ENCODE data around the gene PDZRN3. TPM values are rescaled to one million over a fixed set of nuclear protein-coding genes. Genes with fewer than 3 reads are reported as not detected.

PDZRN3 gene
- total RNA-seq (ENCODE audit: unreplicated experiment): 21.9 TPM
- long read RNA-seq, partial matches to known transcripts: 0 of 1 reads
- long read RNA-seq, other reads (novel, unspliced or antisense): 1 of 1 reads

DNA sequence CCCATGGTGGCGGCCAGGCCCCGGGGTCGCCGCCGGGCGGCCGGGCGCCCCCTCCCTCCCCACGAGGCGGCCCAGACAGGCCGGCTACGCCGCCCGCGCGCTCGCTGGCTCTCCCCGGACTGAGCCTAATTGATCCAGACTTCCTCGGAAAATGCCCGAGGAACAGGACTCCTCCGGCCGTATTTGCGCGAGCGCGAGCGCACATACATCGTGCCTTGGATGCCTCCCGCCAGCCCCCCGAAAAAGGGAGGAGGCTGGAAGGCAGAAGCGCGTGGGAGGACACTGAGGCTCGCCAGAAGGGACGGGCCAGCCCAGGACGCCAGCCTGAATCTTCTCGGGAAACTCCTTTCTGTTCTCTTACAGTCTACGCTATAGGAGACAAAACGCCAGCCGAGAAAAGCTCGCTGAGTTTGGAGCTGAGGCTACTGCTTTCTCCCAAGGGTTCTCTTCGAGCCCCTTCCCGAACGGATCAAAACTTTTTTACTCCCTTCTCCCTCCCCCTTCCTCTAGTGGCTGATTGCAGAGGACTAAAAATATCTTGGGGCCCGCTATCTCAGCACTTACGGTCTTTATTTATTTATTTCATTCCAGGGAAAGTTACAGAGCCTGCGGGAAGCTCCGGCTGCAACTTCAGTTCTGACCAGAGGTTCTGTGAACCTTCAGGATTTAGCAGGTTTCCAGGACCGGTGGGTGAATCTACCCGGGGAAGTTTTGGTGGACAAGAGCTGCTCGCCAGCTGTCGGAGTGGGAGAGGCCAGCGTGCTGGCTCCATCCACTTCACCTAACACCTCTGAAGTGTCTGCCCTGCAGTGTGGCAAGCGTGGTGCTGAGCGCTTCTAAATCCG is at the start of gene PDZRN3:
TSS of gene PDZRN3 (minus strand) at position 121 of the 845 bp plus-strand sequence.
- DNase-seq: peak; percentile 76
- Mint-ChIP-seq H3K4me1 (ENCODE audit: low read depth, unreplicated experiment) (peaks cover 36% of the 10 kb centered on the region), H3K27me3 (ENCODE audit: unreplicated experiment) (peaks cover 4% of the 10 kb centered on the region), H3K27ac (ENCODE audit: unreplicated experiment) (peak within 1 kb of the TSS; percentile 85), H3K36me3 (ENCODE audit: unreplicated experiment) (no peaks in the 10 kb centered on the region), H3K9me3 (ENCODE audit: unreplicated experiment) (peaks cover 24% of the 10 kb centered on the region), H3K4me3 (ENCODE audit: unreplicated experiment) (peak within 1 kb of the TSS; percentile 92)
- TF ChIP-seq, protein P1, sequence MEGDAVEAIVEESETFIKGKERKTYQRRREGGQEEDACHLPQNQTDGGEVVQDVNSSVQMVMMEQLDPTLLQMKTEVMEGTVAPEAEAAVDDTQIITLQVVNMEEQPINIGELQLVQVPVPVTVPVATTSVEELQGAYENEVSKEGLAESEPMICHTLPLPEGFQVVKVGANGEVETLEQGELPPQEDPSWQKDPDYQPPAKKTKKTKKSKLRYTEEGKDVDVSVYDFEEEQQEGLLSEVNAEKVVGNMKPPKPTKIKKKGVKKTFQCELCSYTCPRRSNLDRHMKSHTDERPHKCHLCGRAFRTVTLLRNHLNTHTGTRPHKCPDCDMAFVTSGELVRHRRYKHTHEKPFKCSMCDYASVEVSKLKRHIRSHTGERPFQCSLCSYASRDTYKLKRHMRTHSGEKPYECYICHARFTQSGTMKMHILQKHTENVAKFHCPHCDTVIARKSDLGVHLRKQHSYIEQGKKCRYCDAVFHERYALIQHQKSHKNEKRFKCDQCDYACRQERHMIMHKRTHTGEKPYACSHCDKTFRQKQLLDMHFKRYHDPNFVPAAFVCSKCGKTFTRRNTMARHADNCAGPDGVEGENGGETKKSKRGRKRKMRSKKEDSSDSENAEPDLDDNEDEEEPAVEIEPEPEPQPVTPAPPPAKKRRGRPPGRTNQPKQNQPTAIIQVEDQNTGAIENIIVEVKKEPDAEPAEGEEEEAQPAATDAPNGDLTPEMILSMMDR (IDR thresholded peaks at IDR 0.05; ENCODE audit: partially characterized antibody, unreplicated experiment): no peak

DNA sequence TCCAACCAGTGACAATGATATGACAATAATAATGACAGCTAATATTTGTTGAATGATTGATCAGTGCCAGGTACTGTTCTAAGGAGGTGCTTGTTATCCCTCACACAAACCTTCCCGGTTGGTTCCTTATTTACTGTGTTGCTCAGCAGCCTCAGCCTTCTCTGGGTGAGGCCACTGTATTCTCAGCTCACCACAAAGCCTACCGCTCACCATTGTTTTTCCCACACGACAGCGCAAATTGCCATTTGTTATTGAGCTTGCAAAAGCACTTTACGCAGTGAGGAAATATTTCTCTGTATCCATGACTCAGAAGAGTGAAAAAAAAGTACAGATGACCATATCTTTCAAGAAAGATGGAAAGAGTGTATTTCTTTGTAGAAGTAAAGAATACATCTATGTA is 49.5 kb upstream of the PDZRN3 start:
- no peak for DNase-seq
- TF ChIP-seq, protein P1 (IDR thresholded peaks at IDR 0.05; ENCODE audit: partially characterized antibody, unreplicated experiment): no peak
- H3K4me1 Mint-ChIP-seq (ENCODE audit: low read depth, unreplicated experiment): peaks cover 6% of the 10 kb centered on the region
- no peak overlapping the region for H3K27ac Mint-ChIP-seq (ENCODE audit: unreplicated experiment)
- no peaks in the 10 kb centered on the region for H3K36me3 Mint-ChIP-seq (ENCODE audit: unreplicated experiment)
- peaks cover 2% of the 10 kb centered on the region for H3K27me3 Mint-ChIP-seq (ENCODE audit: unreplicated experiment)
- no peak overlapping the region for H3K4me3 Mint-ChIP-seq (ENCODE audit: unreplicated experiment)
- H3K9me3 Mint-ChIP-seq (ENCODE audit: unreplicated experiment): no peaks in the 10 kb centered on the region

DNA sequence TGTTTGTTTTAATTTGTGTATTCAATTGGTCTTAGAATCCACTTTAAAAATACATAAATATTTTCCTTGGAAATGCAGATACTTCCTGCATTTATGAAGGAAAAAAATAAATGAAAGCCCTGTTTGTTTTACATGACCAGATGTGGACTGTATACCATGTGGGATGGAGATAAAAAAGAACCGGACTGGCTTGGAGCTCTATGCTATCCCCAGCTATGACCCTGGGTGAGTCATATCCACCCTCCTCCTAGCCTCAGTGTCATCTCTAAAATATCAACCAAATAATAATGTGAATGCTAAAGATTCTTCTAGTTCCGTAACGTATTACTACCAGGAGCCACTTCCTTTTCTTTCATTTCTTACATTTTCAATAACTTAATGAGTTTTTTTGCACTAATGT is 44.5 kb upstream of the PDZRN3 start:
- Mint-ChIP-seq H3K36me3 (ENCODE audit: unreplicated experiment) (no peaks in the 10 kb centered on the region), H3K27me3 (ENCODE audit: unreplicated experiment) (peaks cover 2% of the 10 kb centered on the region), H3K9me3 (ENCODE audit: unreplicated experiment) (no peaks in the 10 kb centered on the region), H3K4me3 (ENCODE audit: unreplicated experiment) (no peak overlapping the region), H3K27ac (ENCODE audit: unreplicated experiment) (no peak overlapping the region), H3K4me1 (ENCODE audit: low read depth, unreplicated experiment) (peaks cover 3% of the 10 kb centered on the region)
- DNase-seq: no peak
- TF ChIP-seq, protein P1 (IDR thresholded peaks at IDR 0.05; ENCODE audit: partially characterized antibody, unreplicated experiment): no peak

DNA sequence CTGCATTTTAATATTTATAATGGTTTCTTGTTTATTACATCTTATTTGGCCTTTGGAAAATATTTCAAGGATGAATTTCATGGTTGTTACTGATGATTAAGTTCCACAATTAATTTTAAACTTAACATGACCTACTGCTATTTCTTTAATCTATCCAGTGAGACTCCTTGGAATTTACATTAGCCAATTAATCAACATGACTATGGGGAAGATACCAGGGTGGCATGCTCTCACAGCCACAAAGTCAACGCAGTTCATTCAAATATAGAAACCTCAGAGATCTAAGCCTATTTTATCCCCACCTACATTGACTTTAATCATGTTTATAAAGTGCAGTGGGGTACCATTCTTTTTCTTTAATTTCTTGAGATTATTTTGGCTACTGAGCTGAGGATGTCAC is 43.6 kb upstream of the PDZRN3 start:
- Mint-ChIP-seq H3K27me3 (ENCODE audit: unreplicated experiment) (peaks cover 2% of the 10 kb centered on the region), H3K27ac (ENCODE audit: unreplicated experiment) (no peak overlapping the region), H3K4me1 (ENCODE audit: low read depth, unreplicated experiment) (no peaks in the 10 kb centered on the region), H3K36me3 (ENCODE audit: unreplicated experiment) (no peaks in the 10 kb centered on the region), H3K9me3 (ENCODE audit: unreplicated experiment) (no peaks in the 10 kb centered on the region), H3K4me3 (ENCODE audit: unreplicated experiment) (no peak overlapping the region)
- no peak for DNase-seq
- TF ChIP-seq, protein P1 (IDR thresholded peaks at IDR 0.05; ENCODE audit: partially characterized antibody, unreplicated experiment): no peak

DNA sequence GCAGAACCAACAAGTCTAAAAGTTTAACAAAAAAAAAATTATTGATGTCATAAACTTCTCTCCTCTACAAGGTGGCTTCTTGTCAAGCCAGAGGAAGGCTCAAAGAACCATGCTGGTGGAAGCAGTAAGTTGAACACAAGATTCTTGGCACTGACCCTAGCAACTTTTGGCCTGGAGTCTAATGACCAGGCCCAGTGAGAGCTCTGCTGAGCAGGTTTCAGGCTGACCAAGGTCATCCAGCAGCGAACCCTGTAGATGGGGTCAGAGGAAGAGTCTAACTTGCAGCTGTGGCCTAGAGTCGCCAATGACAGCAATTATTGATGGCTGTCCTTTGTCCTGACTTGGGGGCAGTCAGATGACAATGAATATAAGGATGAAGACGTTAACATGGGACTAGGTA is 43.1 kb upstream of the PDZRN3 start:
- TF ChIP-seq, protein P1 (IDR thresholded peaks at IDR 0.05; ENCODE audit: partially characterized antibody, unreplicated experiment): no peak
- no peaks in the 10 kb centered on the region for H3K4me1 Mint-ChIP-seq (ENCODE audit: low read depth, unreplicated experiment)
- DNase-seq: no peak
- no peak overlapping the region for H3K27ac Mint-ChIP-seq (ENCODE audit: unreplicated experiment)
- H3K27me3 Mint-ChIP-seq (ENCODE audit: unreplicated experiment): peaks cover 2% of the 10 kb centered on the region
- H3K4me3 Mint-ChIP-seq (ENCODE audit: unreplicated experiment): no peak overlapping the region
- no peaks in the 10 kb centered on the region for H3K36me3 Mint-ChIP-seq (ENCODE audit: unreplicated experiment)
- no peaks in the 10 kb centered on the region for H3K9me3 Mint-ChIP-seq (ENCODE audit: unreplicated experiment)

Measured in glutamatergic neuron (in vitro differentiated cells).